Measurements from ENCODE around the gene PLPPR1.

The PLPPR1 gene

GRCh38 chr9:101184813-101185278, 156.3 kb downstream of the PLPPR1 start:
- H3K4me3 ChIP-seq (ENCODE audit: low read depth, low read length): no peak overlapping the region
- TF ChIP-seq CTCF (IDR thresholded peaks at IDR 0.05; ENCODE audit: low read depth, low read length, missing control alignments): no peak
- no peak for DNase-seq (ENCODE audit: low read depth)

- no peak for TF ChIP-seq CTCF (IDR thresholded peaks at IDR 0.05; ENCODE audit: low read depth, low read length, missing control alignments)
- no peak for DNase-seq (ENCODE audit: low read depth)
Observed at GRCh38 chr9:101191723-101192122, 163.2 kb downstream of the PLPPR1 start.

GRCh38 chr9:101197026-101197425, 168.5 kb downstream of the PLPPR1 start:
- no peak for DNase-seq (ENCODE audit: low read depth)
- no peak overlapping the region for H3K4me3 ChIP-seq (ENCODE audit: low read depth, low read length)
- no peak for TF ChIP-seq CTCF (IDR thresholded peaks at IDR 0.05; ENCODE audit: low read depth, low read length, missing control alignments)

More at GRCh38 chr9:101191723-101192122, 163.2 kb downstream of the PLPPR1 start:
- no peak overlapping the region for H3K4me3 ChIP-seq (ENCODE audit: low read depth, low read length)

DNA sequence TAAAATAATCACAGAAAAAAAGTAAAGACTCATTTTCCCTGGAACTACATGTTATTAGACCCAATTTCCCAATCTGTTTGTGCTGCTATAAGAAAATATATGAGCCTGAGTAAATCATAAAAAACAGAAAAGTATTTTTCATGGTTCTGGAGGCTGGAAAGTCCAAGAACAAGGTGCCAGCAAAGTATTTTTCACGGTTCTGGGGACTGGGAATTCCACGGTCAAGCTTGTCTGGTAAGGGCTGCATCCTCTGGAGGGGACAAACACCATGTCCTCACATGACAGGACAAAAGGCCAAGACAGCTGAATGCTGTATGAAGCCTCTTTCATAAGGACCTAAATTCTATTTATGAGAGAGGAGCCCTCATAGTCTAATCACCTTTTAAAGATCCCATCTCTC, 172.3 kb downstream of the PLPPR1 start:
- no peak overlapping the region for H3K4me3 ChIP-seq (ENCODE audit: low read depth, low read length)
- TF ChIP-seq CTCF (IDR thresholded peaks at IDR 0.05; ENCODE audit: low read depth, low read length, missing control alignments): no peak
- DNase-seq (ENCODE audit: low read depth): no peak

- TF ChIP-seq CTCF (IDR thresholded peaks at IDR 0.05; ENCODE audit: low read depth, low read length, missing control alignments): no peak
- no peak for DNase-seq (ENCODE audit: low read depth)
- no peak overlapping the region for H3K4me3 ChIP-seq (ENCODE audit: low read depth, low read length)
Observed at GRCh38 chr9:101201630-101202029, 173.1 kb downstream of the PLPPR1 start.

DNA sequence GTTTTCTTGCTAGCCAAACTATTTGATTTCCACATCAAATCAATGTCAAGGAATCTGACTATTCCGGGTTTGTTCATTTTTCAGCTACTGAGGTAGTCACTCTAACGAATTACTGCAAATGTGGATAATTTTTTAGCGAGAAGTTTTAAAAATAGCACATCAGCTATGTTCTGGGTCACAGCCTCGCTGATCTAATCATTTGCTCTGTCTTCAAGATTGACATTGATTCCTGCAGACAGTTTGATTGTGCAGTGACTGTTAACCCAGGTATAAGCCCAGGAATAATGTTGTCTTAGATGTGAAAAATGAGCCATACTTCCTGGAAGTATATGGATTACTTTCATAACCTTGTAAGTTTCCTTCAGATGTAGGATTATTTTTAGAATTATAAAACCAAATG, 181.1 kb downstream of the PLPPR1 start:
- H3K4me3 ChIP-seq (ENCODE audit: low read depth, low read length): no peak overlapping the region
- no peak for DNase-seq (ENCODE audit: low read depth)
- no peak for TF ChIP-seq CTCF (IDR thresholded peaks at IDR 0.05; ENCODE audit: low read depth, low read length, missing control alignments)

GRCh38 chr9:101212661-101213060, 184.1 kb downstream of the PLPPR1 start:
- H3K4me3 ChIP-seq (ENCODE audit: low read depth, low read length): no peak overlapping the region
- TF ChIP-seq CTCF (IDR thresholded peaks at IDR 0.05; ENCODE audit: low read depth, low read length, missing control alignments): no peak
- no peak for DNase-seq (ENCODE audit: low read depth)
